Activated CD4-positive, alpha-beta T cell treated with anti-CD3 and anti-CD28 coated beads, Interleukin-2, amount 10 ng/mL, durations not matched to agents 7 days and 5 days (primary cell): ENCODE data around the gene SLC6A6. TPM values are rescaled to one million over a fixed set of nuclear protein-coding genes. Genes with fewer than 3 reads are reported as not detected.

Experiments used
- CTCF ChIA-PET: fragments of 350-600 bp; sonication (Branson Sonifier 250); formaldehyde crosslinking; loops from one replicate; lab custom pipeline; 2021; ENCODE audit warnings: antibody characterized with exemption; lab: Charles Lee
- POLR2A ChIA-PET: fragments of 350-600 bp; sonication (Branson Sonifier 250); formaldehyde crosslinking; loops from one replicate; lab custom pipeline; 2021; ENCODE audit warnings: antibody characterized with exemption; lab: Charles Lee
- DNase-seq: peaks from one replicate; pipeline ENCODE4 v3.0.0-alpha.2; 2020
- H3K27ac Mint-ChIP-seq: one replicate; pipeline ENCODE4 v1.8.0; 2021; ENCODE audit warnings: mild to moderate bottlenecking, moderate library complexity, mixed read lengths
- H3K27me3 Mint-ChIP-seq: one replicate; pipeline ENCODE4 v1.8.0; 2021; ENCODE audit warnings: mixed read lengths
- H3K36me3 Mint-ChIP-seq: one replicate; pipeline ENCODE4 v1.8.0; 2021; ENCODE audit warnings: low read depth, mixed read lengths
- H3K4me1 Mint-ChIP-seq: one replicate; pipeline ENCODE4 v1.8.0; 2021; ENCODE audit warnings: mixed read lengths
- H3K4me3 Mint-ChIP-seq: one replicate; pipeline ENCODE4 v1.8.0; 2021; ENCODE audit warnings: mild to moderate bottlenecking, moderate library complexity, mixed read lengths
- H3K9me3 Mint-ChIP-seq: one replicate; pipeline ENCODE4 v1.8.0; 2021; ENCODE audit warnings: mixed read lengths
- total RNA-seq, 2 experiments: library from RNA; stranded (reverse); gene quantifications; one replicate each; pipeline ENCODE4 v1.2.3, GENCODE V29; 2021

SLC6A6 gene
- total RNA-seq, 2 experiments from 2014 or later, result 42.0 to 43.1 TPM

- H3K36me3 Mint-ChIP-seq, result peaks cover 11% of the 10 kb centered on the region
- POLR2A ChIA-PET, result no interaction called here
Observed at GRCh38 chr3:14487086-14487485, 84.7 kb downstream of the SLC6A6 start.

GRCh38 chr3:14487821-14488220 lies 85.4 kb downstream of the SLC6A6 start:
- Mint-ChIP-seq H3K9me3 (no peaks in the 10 kb centered on the region), H3K4me1 (peaks cover 2% of the 10 kb centered on the region), H3K4me3 (no peak overlapping the region), H3K27me3 (no peaks in the 10 kb centered on the region), H3K36me3 (peaks cover 11% of the 10 kb centered on the region), H3K27ac (no peak overlapping the region)
- ChIA-PET CTCF (no interaction called here), POLR2A (no interaction called here)
- no peak for DNase-seq

More at GRCh38 chr3:14487086-14487485, 84.7 kb downstream of the SLC6A6 start:
- no peak for DNase-seq
- H3K4me3 Mint-ChIP-seq, result no peak overlapping the region
- H3K4me1 Mint-ChIP-seq, result peaks cover 2% of the 10 kb centered on the region
- CTCF ChIA-PET, result no interaction called here
- no peak overlapping the region for H3K27ac Mint-ChIP-seq
- no peaks in the 10 kb centered on the region for H3K9me3 Mint-ChIP-seq
- no peaks in the 10 kb centered on the region for H3K27me3 Mint-ChIP-seq

DNA sequence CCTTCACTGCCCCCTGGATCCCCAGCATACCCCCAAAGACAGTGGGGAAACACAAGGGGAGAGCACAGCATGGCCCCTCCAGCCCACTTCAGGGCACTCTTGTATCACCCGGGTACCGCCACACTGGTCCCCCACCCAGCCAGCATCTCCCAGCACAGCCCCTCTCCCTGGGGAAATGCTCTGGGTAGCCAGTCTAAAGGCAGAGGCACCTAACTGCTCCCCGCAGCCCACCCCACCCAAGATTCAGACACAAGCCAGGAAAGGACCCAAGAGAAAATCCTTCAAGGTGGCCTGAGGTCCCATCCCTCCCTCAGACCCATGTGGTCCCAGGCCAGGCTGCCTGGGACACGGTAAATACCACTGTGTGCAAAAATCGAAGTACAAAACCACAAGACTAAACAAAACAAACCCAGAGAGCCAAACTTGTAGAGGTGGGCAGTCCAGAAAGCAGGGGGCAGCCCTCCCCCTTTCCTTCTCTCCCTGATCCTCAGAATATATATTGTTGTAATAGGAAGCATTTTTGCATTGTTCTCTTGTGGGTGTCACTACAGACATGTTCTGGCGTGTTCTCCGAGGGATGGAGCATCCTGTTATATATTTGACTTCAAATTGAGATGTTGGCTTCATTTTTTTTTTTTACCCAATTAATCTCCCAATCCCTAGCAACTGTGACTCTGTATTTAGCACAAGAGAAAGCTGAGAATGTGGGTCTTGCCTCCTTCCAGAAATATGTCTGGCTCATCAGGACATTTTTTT lies 86.1 kb downstream of the SLC6A6 start:
- ChIA-PET CTCF (no interaction called here), POLR2A (interaction anchor here (0.7 kb wide), 1 partner anchor 408 kb away, joined by 4 read pairs; no protein-coding TSS in a partner anchor)
- Mint-ChIP-seq H3K4me3 (no peak overlapping the region), H3K27me3 (no peaks in the 10 kb centered on the region), H3K36me3 (peaks cover 7% of the 10 kb centered on the region), H3K27ac (no peak overlapping the region), H3K4me1 (peaks cover 2% of the 10 kb centered on the region), H3K9me3 (no peaks in the 10 kb centered on the region)
- no peak for DNase-seq

- H3K4me3 Mint-ChIP-seq, result no peak overlapping the region
- H3K36me3 Mint-ChIP-seq, result peaks cover 5% of the 10 kb centered on the region
- no peaks in the 10 kb centered on the region for H3K9me3 Mint-ChIP-seq
- no peak overlapping the region for H3K27ac Mint-ChIP-seq
- CTCF ChIA-PET, result no interaction called here
- H3K27me3 Mint-ChIP-seq, result no peaks in the 10 kb centered on the region
- peaks cover 2% of the 10 kb centered on the region for H3K4me1 Mint-ChIP-seq
- no peak for DNase-seq
- POLR2A ChIA-PET, result no interaction called here
Observed at GRCh38 chr3:14489641-14490040, 87.2 kb downstream of the SLC6A6 start.

DNA sequence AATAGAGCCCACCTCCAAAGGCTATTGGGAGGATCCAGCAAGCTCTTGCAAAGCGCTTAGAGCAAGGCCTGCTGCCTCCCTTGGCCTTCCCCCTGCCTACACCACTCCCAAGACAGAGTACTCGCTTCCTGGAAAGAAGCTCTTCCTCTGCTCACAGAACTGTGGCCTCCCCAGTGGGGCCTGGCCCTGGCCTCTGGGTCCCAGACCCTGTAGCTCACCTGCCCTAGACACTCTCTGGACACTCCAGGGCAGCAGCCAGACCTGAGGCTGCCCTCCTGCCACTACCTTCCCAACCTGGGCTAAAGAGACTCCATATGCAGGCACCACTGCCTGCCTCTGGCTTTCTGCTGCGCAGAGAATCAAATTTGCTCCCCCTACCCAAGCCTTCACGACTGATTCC lies 87.8 kb downstream of the SLC6A6 start:
- no peak overlapping the region for H3K4me3 Mint-ChIP-seq
- CTCF ChIA-PET, result interaction anchor here (1.4 kb wide), 1 partner anchor 11 kb away, joined by 5 read pairs; no protein-coding TSS in a partner anchor
- peak overlapping the region; percentile 48 for H3K27ac Mint-ChIP-seq
- H3K36me3 Mint-ChIP-seq, result peaks cover 5% of the 10 kb centered on the region
- DNase-seq, result no peak
- peaks cover 2% of the 10 kb centered on the region for H3K4me1 Mint-ChIP-seq
- no peaks in the 10 kb centered on the region for H3K27me3 Mint-ChIP-seq
- H3K9me3 Mint-ChIP-seq, result no peaks in the 10 kb centered on the region
- POLR2A ChIA-PET, result no interaction called here

- Mint-ChIP-seq H3K27me3 (no peaks in the 10 kb centered on the region), H3K27ac (no peak overlapping the region), H3K4me3 (no peak overlapping the region), H3K36me3 (peaks cover 5% of the 10 kb centered on the region), H3K9me3 (no peaks in the 10 kb centered on the region), H3K4me1 (peaks cover 2% of the 10 kb centered on the region)
- POLR2A ChIA-PET, result interaction anchor here (0.6 kb wide), 1 partner anchor 430 kb away, joined by 4 read pairs; no protein-coding TSS in a partner anchor
- DNase-seq, result no peak
- CTCF ChIA-PET, result interaction anchor here (0.9 to 1.4 kb wide), 2 partner anchors 9 to 12 kb away, joined by 3 to 5 read pairs; no protein-coding TSS in a partner anchor
Observed at GRCh38 chr3:14490831-14491230, 88.4 kb downstream of the SLC6A6 start.

DNA sequence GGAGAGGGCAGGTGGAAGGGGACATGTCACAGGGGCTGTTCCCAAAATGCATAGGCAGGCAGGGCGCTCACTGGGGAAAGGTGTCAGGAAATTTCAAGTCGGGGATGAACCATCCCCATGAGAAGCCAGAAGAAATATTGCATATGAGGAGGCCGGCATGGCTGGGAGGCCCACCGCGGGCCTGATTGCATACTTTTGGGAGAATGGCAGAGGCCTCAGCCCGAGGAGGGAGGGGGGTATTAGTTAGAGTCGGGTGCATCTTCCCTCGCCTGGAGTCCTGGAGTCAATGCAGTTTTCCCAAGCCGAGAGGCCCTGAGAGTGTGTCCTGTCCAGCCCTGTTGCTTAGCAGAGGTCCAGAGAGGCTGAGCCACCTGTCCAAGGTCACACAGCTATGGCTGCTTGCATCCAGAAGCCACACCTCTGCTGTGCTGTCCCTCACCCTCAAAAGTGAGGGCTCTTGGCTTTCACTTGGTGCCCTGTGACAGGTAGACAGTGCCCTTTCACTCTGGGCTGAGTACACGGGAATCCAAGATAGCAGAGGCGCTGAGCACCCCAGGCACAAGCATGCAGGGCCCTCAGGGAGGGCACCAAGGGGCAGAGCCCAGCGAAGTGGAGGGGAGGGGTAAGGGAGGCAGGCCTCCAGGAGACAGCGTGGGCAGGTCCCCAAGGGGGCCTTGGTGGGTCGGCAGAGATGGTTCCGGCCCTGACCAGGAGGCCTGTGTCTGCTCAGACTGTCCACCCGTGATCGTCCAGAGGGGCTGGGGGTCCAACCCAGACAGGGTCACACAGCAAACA lies 89.2 kb downstream of the SLC6A6 start:
- ChIA-PET POLR2A (no interaction called here), CTCF (interaction anchor here (0.6 to 1.4 kb wide), 3 partner anchors 9 to 286 kb away, joined by 3 to 5 read pairs (median 5); no protein-coding TSS in a partner anchor)
- no peak for DNase-seq
- Mint-ChIP-seq H3K4me3 (no peak overlapping the region), H3K27ac (no peak overlapping the region), H3K36me3 (peaks cover 5% of the 10 kb centered on the region), H3K4me1 (peaks cover 2% of the 10 kb centered on the region), H3K27me3 (no peaks in the 10 kb centered on the region), H3K9me3 (no peaks in the 10 kb centered on the region)

DNA sequence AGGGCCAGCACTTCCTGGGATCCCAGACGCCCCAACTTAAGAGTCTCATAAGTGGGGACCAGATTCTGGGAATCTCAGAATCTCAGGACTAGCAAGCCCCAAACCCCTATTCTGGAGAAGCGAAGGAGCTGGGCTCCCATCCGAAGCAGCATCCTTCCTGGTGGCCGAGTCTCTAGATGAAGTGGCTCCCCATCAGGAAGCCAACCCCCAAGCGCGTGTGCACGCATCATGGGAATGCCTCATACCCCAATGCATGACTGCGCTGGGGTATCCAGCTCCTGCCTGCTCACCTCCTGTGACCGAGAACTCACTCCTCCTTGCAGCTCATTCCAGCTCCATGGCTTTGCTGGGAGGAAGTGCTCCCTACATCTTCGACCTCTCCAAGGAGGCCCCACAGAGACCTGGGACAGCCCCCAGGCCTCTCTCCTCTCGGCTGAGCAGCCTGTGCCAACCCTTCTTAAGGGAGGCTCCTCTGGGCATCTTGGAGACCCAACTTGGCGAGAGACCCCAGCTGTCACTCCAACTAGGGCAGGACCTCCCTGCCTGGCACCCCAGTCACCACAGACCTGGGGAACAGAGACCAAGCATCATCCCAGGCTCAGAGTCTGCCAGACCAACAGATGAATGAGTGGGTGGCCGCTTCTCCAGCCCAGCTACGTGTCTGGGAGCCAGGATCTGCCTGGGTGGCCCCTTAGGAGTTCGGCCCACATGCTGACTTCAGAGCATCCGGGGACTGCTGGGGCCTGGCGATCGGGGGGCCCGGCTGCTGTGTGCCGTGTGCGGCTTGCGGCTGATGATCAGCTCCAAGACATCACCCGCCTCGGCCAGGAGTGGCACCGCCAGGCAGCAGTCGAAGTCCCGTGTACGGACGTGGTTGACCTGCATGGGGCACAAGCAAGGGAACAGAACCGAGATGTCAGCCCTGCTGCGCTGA lies 90.8 kb downstream of the SLC6A6 start:
- ChIA-PET POLR2A (no interaction called here), CTCF (no interaction called here)
- H3K36me3 Mint-ChIP-seq, result peaks cover 1% of the 10 kb centered on the region
- no peak overlapping the region for H3K27ac Mint-ChIP-seq
- no peaks in the 10 kb centered on the region for H3K4me1 Mint-ChIP-seq
- no peak overlapping the region for H3K4me3 Mint-ChIP-seq
- no peaks in the 10 kb centered on the region for H3K27me3 Mint-ChIP-seq
- no peaks in the 10 kb centered on the region for H3K9me3 Mint-ChIP-seq
- DNase-seq, result no peak

DNA sequence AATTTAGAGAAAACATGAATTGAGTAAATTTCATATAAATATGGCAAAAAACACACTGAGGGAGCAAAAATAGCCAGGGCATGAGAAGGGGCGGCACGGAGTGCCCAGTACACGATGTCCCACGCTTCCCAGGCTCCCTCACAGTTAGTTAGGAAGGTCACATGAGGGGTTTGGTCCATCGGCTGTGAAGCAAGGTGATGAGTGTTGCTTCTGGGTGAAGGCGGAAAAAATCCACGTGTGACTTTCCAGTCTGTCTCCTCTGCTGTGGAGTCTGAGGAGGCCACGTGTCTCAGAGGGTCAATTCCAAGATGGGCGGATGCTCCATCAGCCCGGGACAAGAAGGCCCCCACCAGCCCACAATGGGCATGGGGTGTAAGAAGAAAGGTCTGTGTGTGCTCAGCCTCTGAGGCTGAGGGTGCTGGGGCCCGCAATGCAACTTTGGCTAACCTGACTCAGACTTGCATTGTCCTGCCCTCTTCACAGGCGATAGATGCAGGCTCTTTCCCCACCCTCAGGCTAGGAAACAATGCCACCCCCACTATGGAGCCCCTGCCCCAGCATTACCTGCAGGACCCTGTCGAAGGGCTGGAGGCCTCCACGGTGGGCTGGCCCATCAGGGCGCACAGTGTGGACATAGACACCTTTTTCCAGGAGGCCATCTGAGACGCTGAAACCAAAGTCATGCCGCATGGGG lies 92.0 kb downstream of the SLC6A6 start:
- ChIA-PET CTCF (no interaction called here), POLR2A (no interaction called here)
- Mint-ChIP-seq H3K27ac (no peak overlapping the region), H3K4me3 (no peak overlapping the region), H3K9me3 (no peaks in the 10 kb centered on the region), H3K27me3 (peaks cover 6% of the 10 kb centered on the region), H3K4me1 (no peaks in the 10 kb centered on the region), H3K36me3 (no peaks in the 10 kb centered on the region)
- no peak for DNase-seq

DNA sequence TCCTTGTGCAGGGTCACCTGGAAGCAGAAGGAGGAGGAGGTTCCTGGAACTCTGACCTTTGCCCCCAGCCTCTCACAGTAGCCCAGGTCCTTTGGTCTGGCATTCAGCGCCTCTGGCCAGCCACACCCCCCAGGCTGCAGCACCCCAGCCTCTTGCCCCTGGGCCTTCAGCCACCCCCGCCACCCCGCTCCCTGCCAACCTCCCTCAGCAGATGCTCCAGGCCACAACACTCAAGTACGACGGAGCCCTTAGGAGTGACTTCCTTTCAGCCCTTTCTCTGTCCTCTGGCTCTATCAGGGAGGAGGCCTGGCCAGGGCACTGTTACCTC lies 92.5 kb downstream of the SLC6A6 start:
- Mint-ChIP-seq H3K4me1 (no peaks in the 10 kb centered on the region), H3K4me3 (no peak overlapping the region), H3K27me3 (peaks cover 9% of the 10 kb centered on the region), H3K36me3 (no peaks in the 10 kb centered on the region), H3K9me3 (no peaks in the 10 kb centered on the region), H3K27ac (no peak overlapping the region)
- ChIA-PET POLR2A (no interaction called here), CTCF (no interaction called here)
- no peak for DNase-seq

GRCh38 chr3:14496351-14496750 lies 93.9 kb downstream of the SLC6A6 start:
- ChIA-PET CTCF (no interaction called here), POLR2A (no interaction called here)
- H3K9me3 Mint-ChIP-seq, result peaks cover 2% of the 10 kb centered on the region
- DNase-seq, result no peak
- H3K27ac Mint-ChIP-seq, result no peak overlapping the region
- H3K27me3 Mint-ChIP-seq, result peaks cover 16% of the 10 kb centered on the region
- H3K4me1 Mint-ChIP-seq, result no peaks in the 10 kb centered on the region
- no peaks in the 10 kb centered on the region for H3K36me3 Mint-ChIP-seq
- no peak overlapping the region for H3K4me3 Mint-ChIP-seq

GRCh38 chr3:14497321-14497720 lies 94.9 kb downstream of the SLC6A6 start:
- Mint-ChIP-seq H3K36me3 (no peaks in the 10 kb centered on the region), H3K27ac (no peak overlapping the region), H3K4me1 (no peaks in the 10 kb centered on the region), H3K4me3 (no peak overlapping the region), H3K27me3 (peaks cover 16% of the 10 kb centered on the region), H3K9me3 (peaks cover 2% of the 10 kb centered on the region)
- POLR2A ChIA-PET, result no interaction called here
- DNase-seq, result no peak
- CTCF ChIA-PET, result no interaction called here
